PC-3 (cell line): ENCODE data around the gene CDA. TPM values are rescaled to one million over a fixed set of nuclear protein-coding genes. Genes with fewer than 3 reads are reported as not detected.

Experiments used
- ATAC-seq: fragments of 200-7000 bp; cut with Tn5 transposase; 2 replicates; pipeline ENCODE4 v1.9.1; 2020; ENCODE audit warnings: mild to moderate bottlenecking, moderate library complexity
- BruUV-seq: library from RNA; stranded (reverse); fragments of 400-500 nt; replicated peaks from 2 replicates; lab custom pipeline; 2021; lab: Mats Ljungman, UMichigan
- CTCF ChIA-PET: fragments of 300-600 bp; sonication (Branson Sonifier 250); formaldehyde crosslinking; loops from one replicate; lab custom pipeline; 2022; ENCODE audit warnings: antibody characterized with exemption; lab: Charles Lee
- POLR2A ChIA-PET: fragments of 300-600 bp; sonication (Branson Sonifier 250); formaldehyde crosslinking; loops from one replicate; lab custom pipeline; 2022; ENCODE audit warnings: antibody characterized with exemption; ENCODE audit not compliant: unreplicated experiment; lab: Charles Lee
- DNase-seq: peaks from one replicate; pipeline ENCODE4 v3.0.0-alpha.2; 2015
- H2AFZ ChIP-seq: fragments of 300-600 bp; sonication (generic); 2 replicates; pipeline ENCODE4 v1.6.0; 2016; ENCODE audit warnings: antibody characterized with exemption, low read length
- H3F3A ChIP-seq: fragments of 300-600 bp; sonication (generic); one replicate; pipeline ENCODE4 v1.6.0; 2017; ENCODE audit warnings: antibody characterized with exemption, low read length, control low read depth, mild to moderate bottlenecking; ENCODE audit not compliant: unreplicated experiment
- H3K27ac ChIP-seq: fragments of 300-600 bp; sonication (generic); 2 replicates; pipeline ENCODE4 v1.5.1; 2016; ENCODE audit warnings: mild to moderate bottlenecking, low read length
- H3K27me3 ChIP-seq: fragments of 300-600 bp; sonication (generic); 2 replicates; pipeline ENCODE4 v1.6.1; 2016; ENCODE audit warnings: low read length, mixed read lengths
- H3K36me3 ChIP-seq: fragments of 300-600 bp; sonication (generic); 2 replicates; pipeline ENCODE4 v1.6.1; 2016; ENCODE audit warnings: low read depth, mixed run types, low read length, mixed read lengths
- H3K4me1 ChIP-seq: fragments of 300-600 bp; sonication (generic); 2 replicates; pipeline ENCODE4 v1.5.1; 2016; ENCODE audit warnings: low read length; ENCODE audit not compliant: insufficient read depth
- H3K4me2 ChIP-seq: fragments of 300-600 bp; sonication (generic); 2 replicates; pipeline ENCODE4 v1.6.0; 2016; ENCODE audit warnings: low read length
- H3K4me3 ChIP-seq: fragments of 300-600 bp; sonication (generic); 2 replicates; pipeline ENCODE4 v1.5.1; 2016; ENCODE audit warnings: mild to moderate bottlenecking, low read length, mixed read lengths
- H3K79me2 ChIP-seq: fragments of 300-600 bp; sonication (generic); 2 replicates; pipeline ENCODE4 v1.6.1; 2017; ENCODE audit warnings: low read length, mixed read lengths
- H3K9ac ChIP-seq: fragments of 300-600 bp; sonication (generic); 2 replicates; pipeline ENCODE4 v1.6.0; 2016; ENCODE audit warnings: mild to moderate bottlenecking, low read length
- H3K9me2 ChIP-seq: fragments of 300-600 bp; sonication (generic); replicated peaks from 2 replicates; pipeline ENCODE4 v1.6.1; 2016; ENCODE audit warnings: mixed run types, low read length, mixed read lengths
- H3K9me3 ChIP-seq: fragments of 300-600 bp; sonication (generic); 2 replicates; pipeline ENCODE4 v1.6.1; 2016; ENCODE audit warnings: low read length, mixed read lengths
- H4K20me1 ChIP-seq: fragments of 300-600 bp; sonication (generic); 2 replicates; pipeline ENCODE4 v1.6.1; 2016; ENCODE audit warnings: low read length, mixed read lengths
- EZH2 ChIP-seq: fragments of 300-600 bp; sonication (generic); IDR thresholded peaks from one replicate; pipeline ENCODE4 v1.6.1; 2017; ENCODE audit warnings: antibody characterized with exemption, mild to moderate bottlenecking, low read length; ENCODE audit not compliant: unreplicated experiment
- EZH2phosphoT487 ChIP-seq: fragments of 300-600 bp; sonication (generic); IDR thresholded peaks from 2 replicates; pipeline ENCODE4 v1.6.1; 2018; ENCODE audit warnings: mild to moderate bottlenecking, antibody characterized with exemption, low read length, borderline replicate concordance
- intact Hi-C: fragments of 100-400 bp; cut with micrococcal nuclease; formaldehyde crosslinking; loops from 2 replicates; pipeline ENCODE4 v1.9.0; 2023
- total RNA-seq: library from RNA; depleted of rRNA; stranded (reverse); fragments of >200 nt; gene quantifications from 2 replicates; pipeline ENCODE4 v1.2.3, GENCODE V29; 2014
- TF ChIP-seq, protein P1 (sequence below): fragments of 300-600 bp; sonication (generic); conservative IDR thresholded peaks from 2 replicates; pipeline ENCODE4 v1.5.1; 2017; ENCODE audit warnings: antibody characterized with exemption, low read depth, mild to moderate bottlenecking, low read length

Gene CDA
- total RNA-seq, 1 experiment from 2014 or later, result 36.3 TPM

DNA sequence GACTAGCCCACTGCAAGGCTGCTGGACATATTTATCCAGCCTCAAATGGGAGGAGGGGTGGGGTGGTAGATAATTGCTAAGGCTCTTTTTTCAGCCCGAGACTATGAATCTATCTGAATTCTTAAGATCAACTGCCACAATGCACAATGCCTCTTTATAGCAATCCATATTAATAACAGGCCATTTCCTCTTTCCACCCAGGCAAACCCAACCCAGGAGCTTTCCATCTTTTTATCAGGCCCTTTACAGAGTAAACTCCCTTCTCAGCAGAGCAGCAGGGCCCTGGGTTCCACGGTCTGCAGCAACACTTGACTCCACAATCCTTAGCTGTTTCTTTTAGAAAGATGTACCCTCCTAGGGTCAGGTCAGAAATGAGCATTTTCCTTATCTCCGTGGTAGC lies 71.5 kb downstream of the CDA start:
- peaks cover 56% of the 10 kb centered on the region for H3K79me2 ChIP-seq
- intact Hi-C loops, result loop anchor here (5.0 kb wide), 1 partner anchor 127 kb away; the partner anchor contains the start of gene HP1BP3
- BruUV-seq, result no TSS peak
- CTCF ChIA-PET, result no interaction called here
- H3K9me2 ChIP-seq, result no peaks in the 10 kb centered on the region
- no peak for DNase-seq
- no peaks in the 10 kb centered on the region for H3F3A ChIP-seq
- H3K4me3 ChIP-seq, result peak overlapping the region; percentile 97
- H3K36me3 ChIP-seq, result peaks cover 30% of the 10 kb centered on the region; the same call in 1 of the 2 replicates
- peak overlapping the region; percentile 95 for H3K4me2 ChIP-seq
- peak overlapping the region; percentile 72; the same call in 1 of the 2 replicates for H2AFZ ChIP-seq
- peaks cover 8% of the 10 kb centered on the region; the same call in 1 of the 2 replicates for H3K4me1 ChIP-seq
- no peaks in the 10 kb centered on the region for H3K27me3 ChIP-seq
- no peak for ATAC-seq
- H4K20me1 ChIP-seq, result 0 out of 2 replicates have a peak, but pooled peaks cover 5% of the 10 kb centered on the region
- POLR2A ChIA-PET, result no interaction called here
- H3K9me3 ChIP-seq, result no peaks in the 10 kb centered on the region
- no peak overlapping the region for H3K27ac ChIP-seq
- TF ChIP-seq EZH2, result no peak
- TF ChIP-seq, protein P1, sequence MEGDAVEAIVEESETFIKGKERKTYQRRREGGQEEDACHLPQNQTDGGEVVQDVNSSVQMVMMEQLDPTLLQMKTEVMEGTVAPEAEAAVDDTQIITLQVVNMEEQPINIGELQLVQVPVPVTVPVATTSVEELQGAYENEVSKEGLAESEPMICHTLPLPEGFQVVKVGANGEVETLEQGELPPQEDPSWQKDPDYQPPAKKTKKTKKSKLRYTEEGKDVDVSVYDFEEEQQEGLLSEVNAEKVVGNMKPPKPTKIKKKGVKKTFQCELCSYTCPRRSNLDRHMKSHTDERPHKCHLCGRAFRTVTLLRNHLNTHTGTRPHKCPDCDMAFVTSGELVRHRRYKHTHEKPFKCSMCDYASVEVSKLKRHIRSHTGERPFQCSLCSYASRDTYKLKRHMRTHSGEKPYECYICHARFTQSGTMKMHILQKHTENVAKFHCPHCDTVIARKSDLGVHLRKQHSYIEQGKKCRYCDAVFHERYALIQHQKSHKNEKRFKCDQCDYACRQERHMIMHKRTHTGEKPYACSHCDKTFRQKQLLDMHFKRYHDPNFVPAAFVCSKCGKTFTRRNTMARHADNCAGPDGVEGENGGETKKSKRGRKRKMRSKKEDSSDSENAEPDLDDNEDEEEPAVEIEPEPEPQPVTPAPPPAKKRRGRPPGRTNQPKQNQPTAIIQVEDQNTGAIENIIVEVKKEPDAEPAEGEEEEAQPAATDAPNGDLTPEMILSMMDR, result no peak
- no peak for TF ChIP-seq EZH2phosphoT487
- peak overlapping the region; percentile 96 for H3K9ac ChIP-seq

DNA sequence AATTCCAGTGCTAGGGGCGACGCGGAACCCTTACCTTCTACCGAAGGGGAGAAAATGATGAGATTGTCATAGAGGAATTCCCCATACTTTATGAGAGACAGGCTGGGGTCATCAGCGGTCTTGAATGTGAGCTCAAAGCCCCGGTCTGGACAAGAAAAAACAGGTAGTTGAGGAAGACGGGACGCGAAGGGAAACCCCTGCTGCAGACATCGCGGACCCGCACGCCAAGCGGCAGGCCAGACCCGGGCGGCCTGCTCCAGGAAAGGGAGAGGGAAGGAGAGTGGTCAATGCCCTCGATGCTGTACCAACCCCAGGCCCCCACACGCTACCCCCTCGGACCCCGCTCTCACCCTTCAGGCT lies 71.9 kb downstream of the CDA start:
- no TSS peak for BruUV-seq
- peaks cover 25% of the 10 kb centered on the region; the same call in 1 of the 2 replicates for H3K36me3 ChIP-seq
- ATAC-seq (no peak; the same call in 1 of the 2 replicates), DNase-seq (no peak)
- no peaks in the 10 kb centered on the region for H3K27me3 ChIP-seq
- peak overlapping the region; percentile 95 for H3K4me2 ChIP-seq
- H3K9ac ChIP-seq, result peak overlapping the region; percentile 96
- H3K4me1 ChIP-seq, result peaks cover 8% of the 10 kb centered on the region; the same call in 1 of the 2 replicates
- H3K79me2 ChIP-seq, result peaks cover 54% of the 10 kb centered on the region
- H4K20me1 ChIP-seq, result 0 out of 2 replicates have a peak, but pooled peaks cover 5% of the 10 kb centered on the region
- no peaks in the 10 kb centered on the region for H3K9me2 ChIP-seq
- H3K4me3 ChIP-seq, result peak overlapping the region; percentile 97
- H2AFZ ChIP-seq, result peak overlapping the region; percentile 72
- TF ChIP-seq EZH2, result no peak
- TF ChIP-seq EZH2phosphoT487, result no peak
- TF ChIP-seq, protein P1, result no peak
- peak overlapping the region; percentile 24; the same call in 1 of the 2 replicates for H3K27ac ChIP-seq
- H3F3A ChIP-seq, result no peaks in the 10 kb centered on the region
- H3K9me3 ChIP-seq, result no peaks in the 10 kb centered on the region
- CTCF ChIA-PET, result no interaction called here
- intact Hi-C loops, result loop anchor here (5.0 kb wide), 1 partner anchor 126 kb away; the partner anchor contains the start of gene HP1BP3
- POLR2A ChIA-PET, result interaction anchor here (0.7 to 1.0 kb wide), 2 partner anchors 27 to 154 kb away, joined by 4 read pairs; no protein-coding TSS in a partner anchor
